ENCODE data around the gene TRPM2. TPM values are rescaled to one million over a fixed set of nuclear protein-coding genes. Genes with fewer than 3 reads are reported as not detected.

Gene TRPM2
- total and polyA plus RNA-seq, 2 of the 4 experiments (the other 2 are of a cell fraction), result not detected

DNA sequence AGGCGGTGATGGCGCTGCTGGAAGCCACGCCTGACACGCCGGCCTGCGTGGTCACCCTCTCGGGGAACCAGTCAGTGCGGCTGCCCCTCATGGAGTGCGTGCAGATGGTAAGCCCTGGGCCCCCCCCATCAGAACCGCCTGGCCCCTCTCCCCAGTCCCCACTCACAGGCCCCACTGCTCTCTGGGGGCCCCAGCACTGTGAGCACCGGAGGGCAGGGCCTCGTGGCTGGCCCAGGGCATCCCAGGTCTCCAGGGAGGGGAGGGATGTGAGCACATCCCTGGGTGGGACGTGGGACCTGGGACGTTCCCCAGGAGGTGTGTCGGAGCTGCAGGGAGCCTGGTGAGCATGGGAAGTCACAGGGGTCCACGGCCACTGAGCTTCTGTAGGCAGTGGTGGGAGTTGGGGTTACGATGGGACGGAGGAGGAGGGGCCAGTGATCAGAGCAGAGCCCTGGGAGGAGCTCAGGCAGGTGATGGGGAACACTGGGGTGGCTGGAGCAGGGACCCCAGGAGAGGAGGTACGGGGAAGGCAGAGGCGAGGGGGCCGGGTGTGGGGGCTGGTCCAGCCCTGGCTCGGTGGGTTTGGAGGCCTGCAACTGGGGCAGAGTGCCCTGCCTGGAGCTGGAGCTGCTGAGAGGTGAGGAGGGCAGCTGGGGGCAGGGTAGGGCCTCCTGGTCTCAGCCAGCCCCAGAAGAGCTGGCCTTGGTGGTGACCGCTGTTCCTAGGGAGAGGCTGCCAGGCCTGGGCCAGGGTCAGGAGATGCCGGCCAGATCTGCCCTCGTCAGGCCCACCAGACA is 34.7 kb upstream of the TRPM2 start:
- Histone ChIP-seq H3K4ac (ENCODE audit: low read depth, low read length) (no peak overlapping the region), H2AK5ac (ENCODE audit: low read depth, low read length) (no peak overlapping the region), H2BK15ac (ENCODE audit: low read depth, low read length) (no peak overlapping the region), H3K4me2 (ENCODE audit: low read depth, low read length) (no peak overlapping the region), H3K56ac (ENCODE audit: extremely low read depth, insufficient read depth, low read length) (no peak overlapping the region), H3K36me3 (ENCODE audit: control insufficient read depth, insufficient read depth, low read length) (peaks cover 72% of the 10 kb centered on the region), H2BK5ac (ENCODE audit: low read depth, low read length, poor library complexity, severe bottlenecking) (no peak overlapping the region), H3K9ac (ENCODE audit: low read depth, low read length) (no peak overlapping the region), H4K8ac (ENCODE audit: low read depth in 2 of 2, low read length in 2 of 2) (no peak overlapping the region), H4K5ac (ENCODE audit: low read depth, low read length) (no peak overlapping the region), H3K9me1 (ENCODE audit: insufficient read depth, low read length) (peaks cover 5% of the 10 kb centered on the region; the same call in 1 of the 2 replicates), H3K79me1 (ENCODE audit: low read depth in 1 of 2, low read length in 2 of 2) (no peaks in the 10 kb centered on the region), H3K4me3 (ENCODE audit: insufficient read depth, low read depth, low read length) (no peak overlapping the region), H2AK9ac (replicated peaks; ENCODE audit: low read depth, low read length, poor library complexity) (no peak overlapping the region), H2BK120ac (ENCODE audit: low read depth, low read length) (no peak overlapping the region), H2BK20ac (ENCODE audit: low read depth, low read length) (no peak overlapping the region), H3K9me3 (ENCODE audit: control insufficient read depth, insufficient read depth, low read length) (no peaks in the 10 kb centered on the region), H2AFZ (replicated peaks; ENCODE audit: low read length, poor library complexity) (no peak overlapping the region), H3K27me3 (ENCODE audit: control insufficient read depth, insufficient read depth, low read length) (no peaks in the 10 kb centered on the region), H3K23ac (ENCODE audit: low read depth, low read length) (no peak overlapping the region), H4K20me1 (ENCODE audit: insufficient read depth, low read length) (peaks cover 6% of the 10 kb centered on the region), H3K4me1 (ENCODE audit: control insufficient read depth, insufficient read depth, low read length) (no peaks in the 10 kb centered on the region), H3K14ac (replicated peaks; ENCODE audit: low read depth, low read length) (no peak overlapping the region), H3K18ac (ENCODE audit: low read depth, low read length) (no peak overlapping the region), H3K27ac (ENCODE audit: insufficient read depth, low read length) (no peak overlapping the region), H4K91ac (ENCODE audit: insufficient read depth, low read depth, low read length) (no peak overlapping the region)
- BruUV-seq (replicated peaks), result no TSS peak
- no peak for TF ChIP-seq MAZ (IDR thresholded peaks at IDR 0.05; ENCODE audit: borderline replicate concordance, low read depth, low read length)
- no peak for TF ChIP-seq RFX5 (IDR thresholded peaks at IDR 0.05; ENCODE audit: low read depth, low read length)
- TF ChIP-seq CTCF (conservative IDR thresholded peaks at IDR 0.05; ENCODE audit: low read depth, low read length), result no peak
- no peak for TF ChIP-seq MXI1 (IDR thresholded peaks at IDR 0.05; ENCODE audit: borderline replicate concordance, low read depth, low read length)
- TF ChIP-seq BHLHE40 (IDR thresholded peaks at IDR 0.05; ENCODE audit: low read depth, low read length), result no peak
- ChIA-PET POLR2A (ENCODE audit: unreplicated experiment) (no interaction called here), CTCF (no interaction called here)
- dilution Hi-C loops (cut with HindIII; ENCODE audit: low sequenced_read_pairs, unreplicated experiment), result no loop called here
- in situ Hi-C loops (cut with MboI; ENCODE audit: low sequenced_read_pairs), result no loop called here
- DNase-seq (no peak), ATAC-seq (ENCODE audit: low read depth) (no peak)
- WGBS, 2 experiments (ENCODE audit: extremely low coverage in 2 of 2, insufficient read length in 1 of 2), result 94% methylated on average over 8 of the region's 25 CpGs; no CpG with 5 or more reads in 1 of the 2 experiments
- intact Hi-C loops (cut with micrococcal nuclease), result no loop called here

Measured in IMR-90 (cell line).